Activated naive CD4-positive, alpha-beta T cell treated with anti-CD3 and anti-CD28 coated beads, Interleukin-2, amount 10 ng/mL, durations not matched to agents 7 days and 5 days (primary cell): ENCODE measurements around the gene NACC1.

Experiments used
- CTCF ChIA-PET: fragments of 350-600 bp; sonication (Branson Sonifier 250); formaldehyde crosslinking; loops from one replicate; lab custom pipeline; 2021; ENCODE audit warnings: antibody characterized with exemption; lab: Charles Lee
- DNase-seq: peaks from one replicate; pipeline ENCODE4 v3.0.0-alpha.2; 2020
- H3K27ac Mint-ChIP-seq: one replicate; pipeline ENCODE4 v1.8.0; 2021; ENCODE audit warnings: mild to moderate bottlenecking, moderate library complexity, mixed read lengths
- H3K27me3 Mint-ChIP-seq: one replicate; pipeline ENCODE4 v1.8.0; 2021; ENCODE audit warnings: mild to moderate bottlenecking, mixed read lengths
- H3K36me3 Mint-ChIP-seq: one replicate; pipeline ENCODE4 v1.8.0; 2021; ENCODE audit warnings: mixed read lengths
- H3K4me1 Mint-ChIP-seq: one replicate; pipeline ENCODE4 v1.8.0; 2021; ENCODE audit warnings: mixed read lengths
- H3K4me3 Mint-ChIP-seq: one replicate; pipeline ENCODE4 v1.8.0; 2021; ENCODE audit warnings: mild to moderate bottlenecking, moderate library complexity, mixed read lengths
- H3K9me3 Mint-ChIP-seq: one replicate; pipeline ENCODE4 v1.8.0; 2021; ENCODE audit warnings: mixed read lengths

NACC1 gene

DNA sequence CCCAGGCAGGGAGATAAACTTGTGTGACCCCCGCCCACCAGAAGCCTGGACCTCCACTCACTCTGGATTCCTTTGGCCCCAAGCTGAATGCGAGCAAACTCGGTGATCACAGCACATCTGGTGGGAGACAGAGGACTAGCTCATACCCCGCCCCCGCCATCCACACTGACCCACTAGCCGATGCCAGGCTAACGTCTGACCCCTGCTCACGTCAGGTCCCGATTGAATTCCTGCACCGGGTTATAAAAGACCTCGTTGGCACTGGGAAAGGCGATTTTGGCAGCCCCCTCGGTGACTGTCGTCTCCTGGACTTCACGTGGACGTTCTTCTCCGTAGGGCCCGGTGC, 2.2 kb upstream of the NACC1 start:
- Mint-ChIP-seq H3K27ac (peak overlapping the region; percentile 92), H3K4me1 (peaks cover 43% of the 10 kb centered on the region), H3K27me3 (no peaks in the 10 kb centered on the region), H3K9me3 (no peaks in the 10 kb centered on the region), H3K36me3 (peaks cover 10% of the 10 kb centered on the region), H3K4me3 (peak overlapping the region; percentile 90)
- CTCF ChIA-PET = no interaction called here
- DNase-seq = no peak

DNA sequence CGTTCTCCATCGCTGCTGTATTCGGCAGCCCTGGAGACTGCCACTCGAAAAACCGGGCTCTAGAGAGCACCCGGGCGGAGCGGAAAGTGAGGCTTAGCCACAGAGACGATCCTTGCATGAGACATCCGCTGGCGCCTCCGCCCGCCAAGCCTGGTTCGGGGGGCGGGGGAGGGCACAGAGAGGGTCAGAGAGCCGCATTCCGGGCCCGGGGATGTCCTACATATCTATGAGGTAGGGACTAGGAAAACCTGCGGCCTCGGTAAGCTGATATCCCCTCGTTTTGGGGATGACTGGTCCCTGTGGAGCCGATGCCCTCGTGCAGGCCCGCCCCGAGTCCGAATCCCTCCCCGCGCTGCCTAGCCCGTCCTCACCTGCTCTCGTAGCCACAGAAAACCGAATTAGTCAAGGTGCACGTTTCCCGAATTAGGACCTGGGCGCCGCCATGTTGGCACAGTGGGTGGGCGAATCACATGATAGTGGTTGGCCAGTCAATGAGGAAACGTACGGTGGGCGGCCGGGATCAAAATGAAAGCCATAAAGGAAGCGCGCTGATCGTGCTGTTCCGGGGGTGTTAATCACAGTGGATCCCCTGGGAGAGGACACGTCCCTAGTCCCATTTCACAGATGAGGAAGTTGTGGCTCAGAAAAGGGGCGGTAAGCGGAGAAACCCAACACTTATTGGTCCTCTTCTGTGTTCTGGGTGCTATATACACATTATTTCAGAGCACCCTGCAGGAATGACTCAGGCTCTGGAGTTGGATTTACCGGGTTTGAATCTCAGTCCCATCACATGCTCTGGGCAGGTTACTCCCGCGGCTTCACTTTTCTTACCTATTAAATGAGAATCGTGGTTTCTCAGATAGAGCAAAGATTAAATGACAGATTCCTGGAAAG, 1.5 kb upstream of the NACC1 start, which contains the start of gene TRMT1:
Gene TRMT1, minus strand, starts transcription at position 459 of the 894 bp plus-strand sequence. Its CDS starts 341 bp downstream, at position 118.
- Mint-ChIP-seq H3K36me3 (peaks cover 10% of the 10 kb centered on the region), H3K4me3 (peak within 1 kb of the TSS; percentile 90), H3K4me1 (peaks cover 46% of the 10 kb centered on the region), H3K27ac (peak within 1 kb of the TSS; percentile 92), H3K27me3 (no peaks in the 10 kb centered on the region), H3K9me3 (no peaks in the 10 kb centered on the region)
- CTCF ChIA-PET = interaction anchor here (1.9 kb wide), 1 partner anchor 12 kb away, joined by 7 read pairs; no protein-coding TSS in a partner anchor
- peak; percentile 95 for DNase-seq

DNA sequence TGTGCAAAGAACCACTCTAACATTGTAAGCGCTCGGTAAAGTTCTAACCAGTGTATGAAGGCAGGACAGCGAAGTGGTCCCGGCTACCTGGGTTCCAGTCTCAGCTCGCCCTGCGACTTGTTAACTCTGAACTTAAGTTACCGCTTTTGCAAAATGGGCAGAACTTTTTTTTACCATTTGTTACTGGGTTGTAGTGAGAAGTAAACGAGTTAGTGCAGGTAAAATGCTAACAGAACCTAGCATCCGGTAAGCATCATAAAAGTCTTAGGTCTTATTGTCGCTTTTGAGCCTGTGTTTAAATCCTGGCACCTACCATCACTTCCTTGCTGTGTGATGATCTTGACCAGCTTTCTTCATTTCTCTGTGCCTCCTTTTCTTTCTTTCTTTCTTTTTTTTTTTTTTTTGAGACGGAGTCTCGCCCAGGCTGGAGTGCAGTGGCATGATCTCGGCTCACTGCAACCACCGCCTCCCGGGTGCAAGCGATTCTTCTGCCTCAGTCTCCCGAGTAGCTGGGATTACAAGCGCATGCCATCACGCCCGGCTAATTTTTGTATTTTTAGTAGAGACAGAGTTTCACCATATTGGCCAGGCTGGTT, 790 bp upstream of the NACC1 start:
- Mint-ChIP-seq H3K27ac (peak overlapping the region; percentile 92), H3K27me3 (no peaks in the 10 kb centered on the region), H3K9me3 (no peaks in the 10 kb centered on the region), H3K4me1 (peaks cover 52% of the 10 kb centered on the region), H3K36me3 (peaks cover 10% of the 10 kb centered on the region), H3K4me3 (peak overlapping the region; percentile 90)
- CTCF ChIA-PET = interaction anchor here (1.1 to 1.9 kb wide), 5 partner anchors 11 to 48 kb away, joined by 3 to 7 read pairs (median 4); partner anchors contain the start of genes IER2 and STX10
- no peak for DNase-seq

DNA sequence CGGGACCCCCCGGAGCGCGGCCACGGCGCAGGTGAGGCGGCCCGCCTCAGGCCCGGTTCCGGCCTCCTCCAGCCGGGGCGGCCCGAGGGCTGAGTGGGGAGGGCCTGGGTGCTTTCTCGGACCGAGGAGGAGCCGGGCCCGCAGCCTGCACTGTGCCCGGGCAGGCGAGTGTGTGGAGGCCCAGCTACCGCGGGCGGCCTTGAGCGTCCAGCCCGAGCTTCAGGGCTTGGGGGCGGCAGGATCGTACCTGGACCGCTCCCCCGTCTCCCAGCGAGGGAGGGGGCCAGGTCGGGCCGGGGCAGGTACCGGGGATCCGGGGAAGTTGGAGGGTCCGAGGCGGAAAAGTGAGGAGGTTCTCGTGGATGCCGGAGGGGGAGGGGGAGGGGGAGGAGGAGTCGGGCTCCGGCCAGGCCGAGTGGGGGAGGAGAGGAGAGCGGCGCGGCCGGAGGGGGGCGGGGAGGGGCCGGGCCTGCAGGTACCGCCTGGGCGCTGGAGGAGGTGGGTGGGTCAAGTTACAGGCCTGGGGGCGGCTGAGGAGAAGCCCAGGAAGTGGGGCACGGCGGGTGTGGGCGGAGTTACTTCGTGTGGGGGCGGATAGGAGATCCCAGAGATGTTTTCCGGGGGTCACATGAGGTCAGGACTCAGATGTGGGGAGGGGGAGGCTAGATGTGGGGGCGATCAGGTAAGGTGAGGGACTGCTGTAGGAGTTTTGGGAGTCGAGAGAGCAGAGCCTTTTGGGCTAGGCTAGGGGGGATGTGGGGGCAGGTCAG, 545 bp downstream of the NACC1 start:
- H3K27ac Mint-ChIP-seq = peak overlapping the region; percentile 77
- H3K4me1 Mint-ChIP-seq = peaks cover 56% of the 10 kb centered on the region
- H3K36me3 Mint-ChIP-seq = peaks cover 8% of the 10 kb centered on the region
- no peaks in the 10 kb centered on the region for H3K27me3 Mint-ChIP-seq
- peak overlapping the region; percentile 79 for H3K4me3 Mint-ChIP-seq
- H3K9me3 Mint-ChIP-seq = no peaks in the 10 kb centered on the region
- CTCF ChIA-PET = interaction anchor here (1.1 to 1.9 kb wide), 5 partner anchors 10 to 46 kb away, joined by 3 to 7 read pairs (median 4); partner anchors contain the start of genes IER2 and STX10
- peak; percentile 75 for DNase-seq

GRCh38 chr19:13119627-13120026, 1.6 kb downstream of the NACC1 start:
- CTCF ChIA-PET = no interaction called here
- Mint-ChIP-seq H3K36me3 (peaks cover 8% of the 10 kb centered on the region), H3K4me1 (peaks cover 58% of the 10 kb centered on the region), H3K27ac (no peak overlapping the region), H3K27me3 (no peaks in the 10 kb centered on the region), H3K9me3 (no peaks in the 10 kb centered on the region), H3K4me3 (peak overlapping the region; percentile 79)
- DNase-seq = no peak

GRCh38 chr19:13120031-13120430, 2.0 kb downstream of the NACC1 start:
- CTCF ChIA-PET = no interaction called here
- Mint-ChIP-seq H3K4me3 (peak overlapping the region; percentile 79), H3K9me3 (no peaks in the 10 kb centered on the region)

DNA sequence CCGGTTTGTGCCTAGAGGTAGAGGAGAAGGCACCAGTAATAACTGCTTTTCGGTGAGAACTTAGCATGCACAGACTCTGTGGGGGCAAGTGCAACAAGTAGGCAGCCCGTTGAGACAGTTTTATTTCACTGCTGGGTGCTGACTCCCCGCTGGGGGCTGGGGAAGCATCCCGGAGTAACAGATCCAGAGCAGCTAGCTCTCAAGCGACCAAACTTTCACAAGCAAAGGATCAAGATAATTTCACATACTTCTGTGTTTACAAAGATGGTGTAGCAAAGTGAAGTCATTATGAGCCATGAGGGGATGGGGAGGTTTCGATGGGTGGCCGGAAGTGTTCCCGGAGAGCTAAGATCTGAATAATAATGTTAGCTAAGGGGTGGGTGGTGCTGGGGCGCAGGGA, 2.8 kb downstream of the NACC1 start:
- no peak overlapping the region for H3K4me3 Mint-ChIP-seq
- CTCF ChIA-PET = no interaction called here
- no peaks in the 10 kb centered on the region for H3K9me3 Mint-ChIP-seq
- peaks cover 5% of the 10 kb centered on the region for H3K36me3 Mint-ChIP-seq
- no peaks in the 10 kb centered on the region for H3K27me3 Mint-ChIP-seq
- peak overlapping the region; percentile 13 for H3K27ac Mint-ChIP-seq
- peaks cover 46% of the 10 kb centered on the region for H3K4me1 Mint-ChIP-seq
- DNase-seq = no peak

More at GRCh38 chr19:13120031-13120430, 2.0 kb downstream of the NACC1 start:
- Mint-ChIP-seq H3K27me3 (no peaks in the 10 kb centered on the region), H3K27ac (no peak overlapping the region), H3K36me3 (peaks cover 8% of the 10 kb centered on the region), H3K4me1 (peaks cover 54% of the 10 kb centered on the region)
- no peak for DNase-seq

DNA sequence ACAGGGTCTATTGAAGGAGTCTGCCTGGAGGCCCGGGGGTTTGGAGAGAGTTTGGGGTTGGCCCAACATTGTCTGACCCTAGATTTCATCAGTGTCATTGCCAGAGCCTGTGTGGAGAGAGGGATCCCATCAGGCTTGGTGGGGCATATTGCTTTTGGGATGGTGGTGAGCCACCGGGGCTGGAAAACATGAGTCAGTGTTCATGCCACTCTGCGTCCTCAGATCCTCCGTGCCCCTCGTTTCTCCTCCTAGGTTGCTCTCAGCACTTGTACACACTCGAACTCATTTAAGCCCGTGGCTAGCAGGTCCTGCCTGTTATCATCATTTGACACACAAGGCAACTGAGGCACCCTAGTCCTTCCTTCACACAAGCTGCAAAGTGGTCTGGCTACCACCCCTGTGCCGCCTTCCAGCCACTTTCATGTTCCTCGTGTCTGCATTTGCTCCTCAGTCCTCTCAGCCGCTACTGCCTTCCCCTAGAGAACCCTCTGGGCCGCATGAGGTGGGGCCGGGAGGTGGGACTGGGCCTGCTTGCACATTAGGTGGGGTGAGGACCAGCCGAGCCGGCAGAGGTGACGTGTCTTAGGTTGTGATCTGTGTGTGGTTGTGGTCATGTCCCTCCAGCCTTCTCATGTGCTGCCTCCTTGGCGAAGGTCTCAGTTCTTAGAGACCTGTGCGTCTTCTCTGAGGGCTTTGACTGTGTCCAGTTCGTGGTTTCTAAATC, 3.6 kb downstream of the NACC1 start:
- H3K4me1 Mint-ChIP-seq = peaks cover 40% of the 10 kb centered on the region

GRCh38 chr19:13122275-13122878, 4.3 kb downstream of the NACC1 start:
- H3K4me1 Mint-ChIP-seq = peaks cover 40% of the 10 kb centered on the region
- H3K36me3 Mint-ChIP-seq = peaks cover 4% of the 10 kb centered on the region
- no peaks in the 10 kb centered on the region for H3K27me3 Mint-ChIP-seq
- DNase-seq = no peak
- no peak overlapping the region for H3K4me3 Mint-ChIP-seq
- H3K9me3 Mint-ChIP-seq = no peaks in the 10 kb centered on the region
- CTCF ChIA-PET = no interaction called here
- H3K27ac Mint-ChIP-seq = no peak overlapping the region

More for the DNA sequence above, 3.6 kb downstream of the NACC1 start:
- H3K4me3 Mint-ChIP-seq = no peak overlapping the region
- H3K27ac Mint-ChIP-seq = no peak overlapping the region
- CTCF ChIA-PET = no interaction called here
- H3K9me3 Mint-ChIP-seq = no peaks in the 10 kb centered on the region
- no peaks in the 10 kb centered on the region for H3K27me3 Mint-ChIP-seq
- H3K36me3 Mint-ChIP-seq = peaks cover 2% of the 10 kb centered on the region
- no peak for DNase-seq

- Mint-ChIP-seq H3K4me1 (peaks cover 36% of the 10 kb centered on the region), H3K4me3 (no peak overlapping the region), H3K27ac (peak overlapping the region; percentile 53)
Observed at GRCh38 chr19:13122980-13123957, 5.2 kb downstream of the NACC1 start.

GRCh38 chr19:13127051-13127450, 9.0 kb downstream of the NACC1 start:
- Mint-ChIP-seq H3K36me3 (peaks cover 4% of the 10 kb centered on the region), H3K4me1 (peaks cover 18% of the 10 kb centered on the region), H3K27me3 (no peaks in the 10 kb centered on the region), H3K27ac (no peak overlapping the region), H3K9me3 (no peaks in the 10 kb centered on the region), H3K4me3 (no peak overlapping the region)
- CTCF ChIA-PET = no interaction called here
- DNase-seq = no peak

More at GRCh38 chr19:13122980-13123957, 5.2 kb downstream of the NACC1 start:
- no peak for DNase-seq
- peaks cover 4% of the 10 kb centered on the region for H3K36me3 Mint-ChIP-seq
- no peaks in the 10 kb centered on the region for H3K27me3 Mint-ChIP-seq
- H3K9me3 Mint-ChIP-seq = no peaks in the 10 kb centered on the region
- CTCF ChIA-PET = no interaction called here

DNA sequence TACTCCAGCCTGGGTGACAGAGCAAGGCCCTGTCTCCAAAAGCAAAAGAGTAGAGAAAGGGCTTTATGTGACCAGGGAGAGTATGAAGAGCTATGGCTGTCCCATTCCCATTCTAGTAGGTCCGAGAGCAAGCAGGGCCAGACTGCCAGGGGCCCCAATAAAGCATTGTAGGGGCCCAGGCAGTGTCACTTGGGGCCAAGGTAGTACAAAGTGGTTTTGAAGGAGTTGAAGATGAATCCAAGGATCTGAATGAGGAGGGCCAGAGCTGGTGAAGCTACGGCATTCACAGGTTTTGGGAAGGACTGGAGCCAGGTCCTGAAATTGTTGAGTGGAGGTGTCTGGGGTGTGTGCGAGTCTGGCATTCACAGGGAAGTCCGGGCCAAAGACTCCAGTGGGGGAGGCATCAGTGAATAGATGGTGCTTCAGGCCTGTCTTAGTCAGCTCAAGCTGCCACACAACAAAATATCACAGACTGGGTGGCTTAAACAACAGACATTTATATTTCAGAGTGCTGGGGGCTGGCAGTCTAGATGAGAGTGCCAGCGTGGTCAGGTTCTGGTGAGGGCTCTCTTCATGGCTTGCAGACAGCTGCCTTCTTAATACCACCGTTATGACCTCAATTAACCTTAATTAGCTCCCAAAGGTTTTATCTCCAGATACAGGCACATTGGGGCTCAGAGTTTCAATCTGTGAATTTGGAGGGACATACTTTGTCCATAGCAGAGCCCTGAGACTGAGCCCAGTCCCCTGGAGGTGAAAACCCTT, 9.9 kb downstream of the NACC1 start:
- peaks cover 23% of the 10 kb centered on the region for H3K4me1 Mint-ChIP-seq
- CTCF ChIA-PET = interaction anchor here (1.4 kb wide), 1 partner anchor 10 kb away, joined by 4 read pairs; the partner anchor contains the start of gene NACC1

More for the DNA sequence above, 9.9 kb downstream of the NACC1 start:
- H3K36me3 Mint-ChIP-seq = peaks cover 8% of the 10 kb centered on the region
- H3K9me3 Mint-ChIP-seq = no peaks in the 10 kb centered on the region
- no peak overlapping the region for H3K27ac Mint-ChIP-seq
- H3K27me3 Mint-ChIP-seq = no peaks in the 10 kb centered on the region
- DNase-seq = no peak
- no peak overlapping the region for H3K4me3 Mint-ChIP-seq
